Karpas-422 (cell line): Measurements from ENCODE around the gene CLMN. TPM values are rescaled to one million over a fixed set of nuclear protein-coding genes. Genes with fewer than 3 reads are reported as not detected.
"Not testable (repeated sequence)": the region's sequence is repeated elsewhere in the genome, so short reads cannot be mapped to it uniquely, and the experiment has no call there.

Source experiments
- DNase-seq: peaks from one replicate; pipeline ENCODE4 v3.0.0-alpha.2; 2015
- H2AFZ ChIP-seq: fragments of 200-600 bp; sonication (generic); 2 replicates; pipeline ENCODE4 v1.6.1; 2014; ENCODE audit warnings: antibody characterized with exemption, low read length, mixed read lengths
- H3K27ac ChIP-seq: fragments of 200-600 bp; sonication (generic); 2 replicates; pipeline ENCODE4 v1.5.1; 2014; ENCODE audit warnings: mild to moderate bottlenecking, low read length, moderate library complexity
- H3K27me3 ChIP-seq: fragments of 200-600 bp; sonication (generic); 2 replicates; pipeline ENCODE4 v1.6.1; 2014; ENCODE audit warnings: low read length, mixed read lengths
- H3K36me3 ChIP-seq: fragments of 200-600 bp; sonication (generic); 2 replicates; pipeline ENCODE4 v1.6.1; 2014; ENCODE audit warnings: low read length, mixed read lengths; ENCODE audit not compliant: insufficient read depth
- H3K4me1 ChIP-seq: fragments of 200-600 bp; sonication (generic); 2 replicates; pipeline ENCODE4 v1.6.1; 2014; ENCODE audit warnings: mild to moderate bottlenecking, low read length, mixed read lengths
- H3K4me2 ChIP-seq: fragments of 200-600 bp; sonication (generic); 2 replicates; pipeline ENCODE4 v1.6.1; 2014; ENCODE audit warnings: low read length, low read depth, mild to moderate bottlenecking; ENCODE audit not compliant: poor library complexity, severe bottlenecking
- H3K4me3 ChIP-seq: fragments of 200-600 bp; sonication (generic); 2 replicates; pipeline ENCODE4 v1.5.1; 2014; ENCODE audit warnings: mild to moderate bottlenecking, antibody characterized with exemption, low read length, mixed read lengths
- H3K79me2 ChIP-seq: fragments of 200-600 bp; sonication (generic); 2 replicates; pipeline ENCODE4 v1.6.1; 2014; ENCODE audit warnings: mild to moderate bottlenecking, low read length, mixed read lengths
- H3K9ac ChIP-seq: fragments of 200-600 bp; sonication (generic); 2 replicates; pipeline ENCODE4 v1.6.0; 2014; ENCODE audit warnings: low read length
- H3K9me2 ChIP-seq: fragments of 200-600 bp; sonication (generic), shearing (Covaris generic); replicated peaks from 2 replicates; pipeline ENCODE4 v1.6.0; 2014; ENCODE audit warnings: mild to moderate bottlenecking, low read length, moderate library complexity; ENCODE audit not compliant: insufficient read depth
- H3K9me3 ChIP-seq: fragments of 300-700, 200-600 bp; sonication (generic); 2 replicates; pipeline ENCODE4 v1.6.1; 2014; ENCODE audit warnings: low read length, mixed read lengths
- H4K20me1 ChIP-seq: fragments of 200-600 bp; sonication (generic); 2 replicates; pipeline ENCODE4 v1.6.1; 2014; ENCODE audit warnings: mild to moderate bottlenecking, antibody characterized with exemption, low read length, low read depth; ENCODE audit not compliant: insufficient read depth
- total RNA-seq: library from RNA; depleted of rRNA; stranded (reverse); fragments of >200 nt; shearing (Covaris generic); gene quantifications from 2 replicates; pipeline ENCODE4 v1.2.3, GENCODE V29; 2014; ENCODE audit warnings: low replicate concordance

The CLMN gene
- total RNA-seq, 1 experiment from 2014 or later = 56.1 TPM

- Histone ChIP-seq H3K4me2 (no peak overlapping the region), H3K9me2 (no peaks in the 10 kb centered on the region), H3K4me1 (peaks cover 8% of the 10 kb centered on the region), H4K20me1 (no peaks in the 10 kb centered on the region), H3K27me3 (no peaks in the 10 kb centered on the region), H2AFZ (no peak overlapping the region), H3K36me3 (peaks cover 57% of the 10 kb centered on the region), H3K27ac (peak overlapping the region; percentile 2; the same call in 1 of the 2 replicates), H3K79me2 (no peaks in the 10 kb centered on the region), H3K9ac (no peak overlapping the region), H3K9me3 (no peaks in the 10 kb centered on the region), H3K4me3 (no peak overlapping the region)
- no peak for DNase-seq
Observed at GRCh38 chr14:95211721-95212504, 107.8 kb downstream of the CLMN start.

- no peaks in the 10 kb centered on the region for H3K9me2 ChIP-seq
- H3K4me2 ChIP-seq = no peak overlapping the region
- no peak overlapping the region for H2AFZ ChIP-seq
- H3K9me3 ChIP-seq = no peaks in the 10 kb centered on the region
- H3K36me3 ChIP-seq = peaks cover 59% of the 10 kb centered on the region
- H3K9ac ChIP-seq = no peak overlapping the region
- H3K4me3 ChIP-seq = no peak overlapping the region
- no peaks in the 10 kb centered on the region for H4K20me1 ChIP-seq
- H3K4me1 ChIP-seq = peaks cover 2% of the 10 kb centered on the region
- DNase-seq = no peak
- H3K27me3 ChIP-seq = no peaks in the 10 kb centered on the region
- H3K79me2 ChIP-seq = no peaks in the 10 kb centered on the region
- no peak overlapping the region for H3K27ac ChIP-seq
Observed at GRCh38 chr14:95210699-95211098, 109.0 kb downstream of the CLMN start.

GRCh38 chr14:95208598-95208997, 111.1 kb downstream of the CLMN start:
- Histone ChIP-seq H3K27me3 (no peaks in the 10 kb centered on the region), H3K9me2 (no peaks in the 10 kb centered on the region), H3K9ac (no peak overlapping the region), H2AFZ (no peak overlapping the region), H3K4me1 (no peaks in the 10 kb centered on the region), H3K4me2 (no peak overlapping the region), H3K27ac (no peak overlapping the region), H3K9me3 (no peaks in the 10 kb centered on the region), H4K20me1 (no peaks in the 10 kb centered on the region), H3K36me3 (peaks cover 65% of the 10 kb centered on the region), H3K4me3 (no peak overlapping the region), H3K79me2 (no peaks in the 10 kb centered on the region)
- no peak for DNase-seq

GRCh38 chr14:95207475-95208233, 112.1 kb downstream of the CLMN start:
- Histone ChIP-seq H3K9me2 (no peaks in the 10 kb centered on the region), H3K4me2 (no peak overlapping the region), H2AFZ (no peak overlapping the region), H3K79me2 (no peaks in the 10 kb centered on the region), H4K20me1 (no peaks in the 10 kb centered on the region), H3K9ac (no peak overlapping the region), H3K4me3 (no peak overlapping the region), H3K27ac (no peak overlapping the region), H3K36me3 (peaks cover 72% of the 10 kb centered on the region), H3K4me1 (no peaks in the 10 kb centered on the region), H3K27me3 (no peaks in the 10 kb centered on the region), H3K9me3 (no peaks in the 10 kb centered on the region)
- DNase-seq = no peak

- Histone ChIP-seq H3K27ac (no peak overlapping the region), H2AFZ (0 out of 2 replicates have a peak overlapping the region, but pooled peaks have one; percentile 17), H3K4me3 (no peak overlapping the region), H3K4me1 (no peaks in the 10 kb centered on the region), H3K9me2 (no peaks in the 10 kb centered on the region), H3K79me2 (no peaks in the 10 kb centered on the region), H3K9ac (no peak overlapping the region), H4K20me1 (no peaks in the 10 kb centered on the region), H3K27me3 (no peaks in the 10 kb centered on the region), H3K9me3 (no peaks in the 10 kb centered on the region), H3K36me3 (peaks cover 74% of the 10 kb centered on the region), H3K4me2 (no peak overlapping the region)
- DNase-seq = no peak
Observed at GRCh38 chr14:95206534-95206933, 113.2 kb downstream of the CLMN start.

GRCh38 chr14:95204705-95205104, 115.0 kb downstream of the CLMN start:
- Histone ChIP-seq H3K9ac (no peak overlapping the region), H2AFZ (no peak overlapping the region), H3K27me3 (no peaks in the 10 kb centered on the region), H3K4me2 (no peak overlapping the region), H4K20me1 (no peaks in the 10 kb centered on the region), H3K79me2 (no peaks in the 10 kb centered on the region), H3K9me2 (no peaks in the 10 kb centered on the region), H3K4me1 (peaks cover 10% of the 10 kb centered on the region), H3K4me3 (no peak overlapping the region), H3K27ac (no peak overlapping the region), H3K36me3 (peaks cover 74% of the 10 kb centered on the region), H3K9me3 (no peaks in the 10 kb centered on the region)
- DNase-seq = no peak

- not testable (repeated sequence) for H3K9me3 ChIP-seq, H3K27me3 ChIP-seq, H3K4me3 ChIP-seq, H3K9ac ChIP-seq, H2AFZ ChIP-seq, H4K20me1 ChIP-seq, DNase-seq, H3K4me2 ChIP-seq, H3K27ac ChIP-seq, H3K79me2 ChIP-seq, H3K9me2 ChIP-seq
- H3K36me3 ChIP-seq = peaks cover 55% of the 10 kb centered on the region
- H3K4me1 ChIP-seq = peaks cover 19% of the 10 kb centered on the region
Observed at GRCh38 chr14:95201745-95202144, 118.0 kb downstream of the CLMN start.

GRCh38 chr14:95200404-95200803, 119.3 kb downstream of the CLMN start:
- Histone ChIP-seq H2AFZ (no peak overlapping the region), H3K27me3 (no peaks in the 10 kb centered on the region), H4K20me1 (no peaks in the 10 kb centered on the region), H3K4me1 (peaks cover 23% of the 10 kb centered on the region), H3K9me2 (no peaks in the 10 kb centered on the region), H3K4me3 (no peak overlapping the region), H3K4me2 (no peak overlapping the region), H3K9me3 (no peaks in the 10 kb centered on the region), H3K36me3 (peaks cover 43% of the 10 kb centered on the region), H3K27ac (no peak overlapping the region), H3K9ac (no peak overlapping the region), H3K79me2 (no peaks in the 10 kb centered on the region)
- DNase-seq = no peak
